ENCODE measurements around the gene CACNA1I. TPM values are rescaled to one million over a fixed set of nuclear protein-coding genes. Genes with fewer than 3 reads are reported as not detected.

CACNA1I gene
- total and polyA plus RNA-seq, 2 of the 8 experiments (the other 6 are each of a cell fraction or from before 2014, with no cell fraction given) = 0.77 to 1.2 TPM

DNA sequence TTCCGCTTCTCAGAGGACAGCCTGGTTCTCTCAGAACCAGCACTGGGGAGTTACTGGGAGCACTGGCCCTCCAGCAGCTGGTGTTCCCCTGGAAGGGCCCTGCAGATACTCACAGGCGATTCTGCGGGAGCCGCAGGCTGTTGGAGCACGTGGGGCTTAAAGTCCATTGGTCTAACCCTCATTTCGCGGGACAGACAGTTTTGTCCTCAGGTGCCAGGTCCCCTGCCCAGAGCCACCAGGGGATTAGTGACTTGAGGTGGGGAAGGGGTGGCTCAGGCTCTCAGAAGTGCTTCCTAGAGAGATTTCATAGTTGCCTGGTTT lies 53.9 kb downstream of the CACNA1I start:
- no peaks in the 10 kb centered on the region for H3K36me3 ChIP-seq (ENCODE audit: control insufficient read depth in 2 of 4, insufficient read depth in 4 of 4, low read length in 3 of 4)
- H4K20me1 ChIP-seq (replicated peaks in 1 of 2; ENCODE audit: control insufficient read depth in 1 of 2, insufficient read depth in 2 of 2, low read length in 2 of 2) = peaks cover 0 to 13% of the 10 kb centered on the region in 2 experiments
- H2BK15ac ChIP-seq (ENCODE audit: low read length) = no peak overlapping the region
- H3K9ac ChIP-seq (replicated peaks in 1 of 4; ENCODE audit: extremely low read depth in 1 of 4, low read depth in 3 of 4, low read length in 3 of 4) = no peak overlapping the region
- ChIA-PET POLR2A (ENCODE audit: partially characterized antibody) (interaction anchor here (0.8 to 1.5 kb wide), 3 partner anchors 11 to 55 kb away, joined by 3 to 6 read pairs (median 3); no protein-coding TSS in a partner anchor), CTCF (ENCODE audit: partially characterized antibody) (interaction anchor here (0.6 to 2.2 kb wide), 23 partner anchors 9 to 412 kb away, joined by 3 to 8 read pairs (median 3); no protein-coding TSS in a partner anchor)
- H2BK5ac ChIP-seq (ENCODE audit: low read depth, low read length) = no peak overlapping the region
- no peak overlapping the region for H3K14ac ChIP-seq (ENCODE audit: insufficient read length)
- H2BK12ac ChIP-seq (ENCODE audit: low read depth, low read length) = no peak overlapping the region
- H3K4me3 ChIP-seq (ENCODE audit: extremely low read depth in 1 of 4, insufficient read depth in 2 of 4, low read depth in 3 of 4, low read length in 4 of 4) = no peak overlapping the region
- H4K91ac ChIP-seq (replicated peaks; ENCODE audit: insufficient read length, low read length) = peak overlapping the region; percentile 93
- H3K23me2 ChIP-seq (ENCODE audit: low read depth, low read length) = peaks cover 8% of the 10 kb centered on the region; the same call in 1 of the 2 replicates
- H3K4ac ChIP-seq (replicated peaks; ENCODE audit: insufficient read length, low read depth, low read length) = no peak overlapping the region
- no peak overlapping the region for H2AK5ac ChIP-seq (ENCODE audit: low read depth, low read length)
- no peak overlapping the region for H4K8ac ChIP-seq (ENCODE audit: extremely low read depth, insufficient read depth, low read length)
- H2BK20ac ChIP-seq (ENCODE audit: low read length) = 0 out of 2 replicates have a peak overlapping the region, but pooled peaks have one; percentile 72
- no peak overlapping the region for H3K27ac ChIP-seq (ENCODE audit: low read depth, low read length)
- peak overlapping the region; percentile 15; the same call in 1 of the 2 replicates for H2AFZ ChIP-seq (ENCODE audit: low read length)
- H2BK120ac ChIP-seq (replicated peaks; ENCODE audit: low read depth, low read length) = no peak overlapping the region
- H3K23ac ChIP-seq (ENCODE audit: insufficient read length) = no peak overlapping the region
- TF ChIP-seq RFX5 (IDR thresholded peaks at IDR 0.05; ENCODE audit: borderline replicate concordance, low read depth, low read length) = no peak
- TF ChIP-seq BRCA1 (IDR thresholded peaks at IDR 0.05; ENCODE audit: low read depth, low read length) = no peak
- 0 out of 2 replicates have a peak, but pooled peaks have one; percentile 24 for TF ChIP-seq E2F6 (IDR thresholded peaks at IDR 0.05)
- no peak overlapping the region; the same call in 1 of the 2 replicates for H3K18ac ChIP-seq (ENCODE audit: extremely low read depth, low read length)
- no peak overlapping the region for H3K4me2 ChIP-seq (ENCODE audit: insufficient read depth in 1 of 2, low read depth in 2 of 2, low read length in 2 of 2)
- 69% methylated on average over 6 of the region's 7 CpGs; no CpG with 5 or more reads in 1 of the 2 experiments for WGBS, 2 experiments (ENCODE audit: extremely low coverage in 1 of 2, insufficient coverage in 1 of 2, insufficient read length in 1 of 2, insufficient replicate concordance in 2 of 2, low coverage in 1 of 2, low lambda C conversion rate in 2 of 2, missing lambda C conversion rate in 1 of 2)
- H3K79me2 ChIP-seq (ENCODE audit: control insufficient read depth in 1 of 2, insufficient read depth in 2 of 2, low read length in 2 of 2) = no peaks in the 10 kb centered on the region
- no peak overlapping the region for H3K56ac ChIP-seq (replicated peaks; ENCODE audit: insufficient read length, low read depth, low read length)
- DNase-seq (ENCODE audit: low read depth in 1 of 2, low spot score in 2 of 2) (no peak), FAIRE-seq (no peak)
- peaks cover 0 to 3% (median 0%) of the 10 kb centered on the region in 4 experiments; a peak in 2 of 7 replicates for H3K27me3 ChIP-seq (replicated peaks in 1 of 4; ENCODE audit: control insufficient read depth in 3 of 4, extremely low read depth in 1 of 4, insufficient read depth in 3 of 4, low read length in 3 of 4)
- H3K9me3 ChIP-seq (ENCODE audit: insufficient read depth in 2 of 2, low read depth in 1 of 2, low read length in 1 of 2) = no peaks in the 10 kb centered on the region
- no peak overlapping the region for H4K5ac ChIP-seq (ENCODE audit: insufficient read length, low read depth, low read length)
- H3K79me1 ChIP-seq (ENCODE audit: low read depth, low read length) = no peaks in the 10 kb centered on the region
- H3K4me1 ChIP-seq (replicated peaks in 1 of 4; ENCODE audit: control insufficient read depth in 3 of 4, insufficient read depth in 4 of 4, low read length in 3 of 4) = peaks cover 3 to 20% (median 12%) of the 10 kb centered on the region in 4 experiments
